Right ventricle myocardium superior (tissue), 1 donor: ENCODE measurements around the gene PACSIN2. TPM values are rescaled to one million over a fixed set of nuclear protein-coding genes. Genes with fewer than 3 reads are reported as not detected.

ENCODE experiments used
- ATAC-seq: fragments of 200-7000 bp; cut with Tn5 transposase; one replicate; pipeline ENCODE4 v1.9.1; 2020; ENCODE audit warnings: mild to moderate bottlenecking; ENCODE audit not compliant: poor library complexity
- DNase-seq: peaks from one replicate; pipeline ENCODE4 v3.0.0-alpha.2; 2020
- intact Hi-C: fragments of 100-400 bp; cut with DNase I; formaldehyde crosslinking; loops from one replicate; pipeline ENCODE4 v1.11.2; 2022
- total RNA-seq: library from RNA; stranded (reverse); fragmentation: NEBNext Ultra II Directional; extraction: Animal tissue kit (Norgen Biotek cat#: 25700); gene quantifications from one replicate; pipeline ENCODE4 v1.2.1, GENCODE V29; 2021
- donor health status: DM: no; HTN: yes; CAD: no; lungs with severe emphysema.

Gene PACSIN2
- total RNA-seq, 1 donor from 2014 or later, result 60.2 TPM

- DNase-seq (no peak), ATAC-seq (no peak)
- intact Hi-C loops, result no loop called here
Measured at GRCh38 chr22:42831712-42832111, 183.2 kb downstream of the PACSIN2 start.

- intact Hi-C loops, result no loop called here
- ATAC-seq, result no peak
- DNase-seq, result no peak
Measured at GRCh38 chr22:42830161-42830560, 184.8 kb downstream of the PACSIN2 start.

GRCh38 chr22:42829302-42829701, 185.6 kb downstream of the PACSIN2 start:
- ATAC-seq (no peak), DNase-seq (no peak)
- intact Hi-C loops, result no loop called here

GRCh38 chr22:42825796-42826195, 189.2 kb downstream of the PACSIN2 start:
- DNase-seq (no peak), ATAC-seq (no peak)
- intact Hi-C loops, result no loop called here

- no peak for ATAC-seq
- intact Hi-C loops, result loop anchor here (5.0 kb wide), 1 partner anchor 159 kb away; no protein-coding TSS in a partner anchor
Measured at GRCh38 chr22:42821386-42821785, 193.6 kb downstream of the PACSIN2 start.

GRCh38 chr22:42820045-42820763, 194.7 kb downstream of the PACSIN2 start:
- DNase-seq (no peak), ATAC-seq (peak; percentile 62)
- intact Hi-C loops, result loop anchor here (5.0 kb wide), 1 partner anchor 158 kb away; no protein-coding TSS in a partner anchor

More at GRCh38 chr22:42821386-42821785, 193.6 kb downstream of the PACSIN2 start:
- no peak for DNase-seq

Other genes starting within 250 kb of the PACSIN2 start
- 22.4 TPM for gene ARFGAP3, start 157.9 kb downstream of the PACSIN2 start, total RNA-seq
- gene TTLL1, start 74.2 kb upstream of the PACSIN2 start, total RNA-seq, result 7.8 TPM
- not detected for gene BIK, start 95.6 kb upstream of the PACSIN2 start, total RNA-seq
- 16.9 TPM for gene MCAT, start 128.2 kb upstream of the PACSIN2 start, total RNA-seq
- gene TSPO, start 136.4 kb upstream of the PACSIN2 start, total RNA-seq, result 126 TPM
- gene TTLL12, start 172.0 kb upstream of the PACSIN2 start, total RNA-seq, result 11.1 TPM